HepG2 (cell line): ENCODE data around the gene LDLRAP1. TPM values are rescaled to one million over a fixed set of nuclear protein-coding genes. Genes with fewer than 3 reads are reported as not detected.

ENCODE experiments used
- AKNA ChIP-seq: sonication (generic); formaldehyde crosslinking; IDR thresholded peaks from 2 replicates; pipeline ENCODE4 v1.4.0; 2020; ENCODE audit warnings: missing genetic modification reagents, borderline replicate concordance
- ESRRA ChIP-seq: sonication (generic); formaldehyde crosslinking; IDR thresholded peaks from 2 replicates; pipeline ENCODE4 v1.5.1; 2020; ENCODE audit warnings: mild to moderate bottlenecking, low read depth, missing genetic modification reagents
- GTF2F1 ChIP-seq: fragments of 150-350 bp; IDR thresholded peaks from 2 replicates; pipeline ENCODE4 v1.6.1; 2014; ENCODE audit warnings: low read length
- HNF1A ChIP-seq, 2 experiments: sonication (generic) in 1 of 2; formaldehyde crosslinking in 1 of 2; IDR thresholded peaks; 2 replicates each; pipeline versions ENCODE4 v1.4.0 to v1.6.1; 2016 to 2020; ENCODE audit warnings: borderline replicate concordance in 1 of 2, low read depth in 1 of 2, mild to moderate bottlenecking in 1 of 2, missing genetic modification reagents in 1 of 2
- KDM3A ChIP-seq: IDR thresholded peaks from 2 replicates; pipeline ENCODE4 v1.6.1; 2018; ENCODE audit warnings: low read depth, missing compliant biosample characterization
- KDM4B ChIP-seq: sonication (generic); formaldehyde crosslinking; IDR thresholded peaks from 2 replicates; pipeline ENCODE4 v1.4.0; 2020; ENCODE audit warnings: missing genetic modification reagents
- KLF16 ChIP-seq, 2 experiments: sonication (generic) in 1 of 2; formaldehyde crosslinking in 1 of 2; IDR thresholded peaks; 2 replicates each; pipeline versions ENCODE4 v1.6.1 to v1.8.0; 2016 to 2023; ENCODE audit warnings: missing genetic modification reagents in 2 of 2, missing compliant biosample characterization in 1 of 2
- PHF5A ChIP-seq: IDR thresholded peaks from one replicate; pipeline ENCODE4 v1.6.1; 2018; ENCODE audit warnings: low read depth, missing genetic modification reagents; ENCODE audit not compliant: unreplicated experiment
- SP4 ChIP-seq: sonication (generic); formaldehyde crosslinking; IDR thresholded peaks from 2 replicates; pipeline ENCODE4 v1.8.1; 2023; ENCODE audit warnings: mild to moderate bottlenecking, missing genetic modification reagents
- TMF1 ChIP-seq: sonication (generic); formaldehyde crosslinking; IDR thresholded peaks from 2 replicates; pipeline ENCODE4 v1.8.1; 2022; ENCODE audit warnings: low read depth, missing genetic modification reagents
- ZBTB46 ChIP-seq: sonication (generic); formaldehyde crosslinking; IDR thresholded peaks from 2 replicates; pipeline ENCODE4 v1.4.0; 2020; ENCODE audit warnings: mild to moderate bottlenecking, missing genetic modification reagents, borderline replicate concordance
- ZFP36L2 ChIP-seq: sonication (generic); formaldehyde crosslinking; IDR thresholded peaks from 2 replicates; pipeline ENCODE4 v1.4.0; 2020; ENCODE audit warnings: missing genetic modification reagents
- ZNF17 ChIP-seq: sonication (generic); formaldehyde crosslinking; IDR thresholded peaks from 2 replicates; pipeline ENCODE4 v1.5.0; 2020; ENCODE audit warnings: mild to moderate bottlenecking, missing genetic modification reagents
- ZNF264 ChIP-seq: sonication (generic); formaldehyde crosslinking; IDR thresholded peaks from 2 replicates; pipeline ENCODE4 v1.4.0; 2020; ENCODE audit warnings: missing genetic modification reagents
- ZNF383 ChIP-seq: sonication (generic); formaldehyde crosslinking; IDR thresholded peaks from 2 replicates; pipeline ENCODE4 v1.4.0; 2020; ENCODE audit warnings: missing genetic modification reagents, mild to moderate bottlenecking, borderline replicate concordance
- ZNF704 ChIP-seq: sonication (generic); formaldehyde crosslinking; IDR thresholded peaks from 2 replicates; pipeline ENCODE4 v1.8.1; 2023; ENCODE audit warnings: mild to moderate bottlenecking, inconsistent platforms, moderate library complexity, missing genetic modification reagents, borderline replicate concordance
- ZNF788 ChIP-seq: sonication (generic); formaldehyde crosslinking; IDR thresholded peaks from 2 replicates; pipeline ENCODE4 v1.5.0; 2020; ENCODE audit warnings: mild to moderate bottlenecking, missing genetic modification reagents, borderline replicate concordance
- polyA plus RNA-seq, 8 experiments: library from polyadenylated mRNA; depleted of rRNA in 3 of 8; stranded (reverse) in 7 of 8; unstranded in 1 of 8; fragments of >200 nt; fragmentation: Illumina TruSeq in 4 of 8; extraction: Trizol in 4 of 8; gene quantifications; 2 replicates each; pipeline versions ENCODE4 v1.2.1 to v1.2.3, GENCODE V29; 2011 to 2016; ENCODE audit warnings: low read depth in 4 of 8, missing spikeins in 1 of 8, mixed read lengths in 1 of 8; ENCODE audit not compliant: insufficient read depth in 1 of 8
- total RNA-seq, 5 experiments: library from RNA; depleted of rRNA; stranded (reverse); fragments of >200 nt; fragmentation: Illumina TruSeq; extraction: Trizol; gene quantifications; 2 replicates each; pipeline ENCODE4 v1.2.3, GENCODE V29; 2016; ENCODE audit warnings: low read depth in 1 of 5

Gene LDLRAP1
- total and polyA plus RNA-seq, 2 of the 13 experiments (the other 11 are each of a cell fraction or from before 2014, with no cell fraction given), result 7.2 to 12.1 TPM

GRCh38 chr1:25550683-25551310, 7.4 kb downstream of the LDLRAP1 start (continued):
- no peak for TF ChIP-seq TMF1 (CRISPR knock-in tag)
- peak; percentile 64; the same call in 1 of the 2 replicates for TF ChIP-seq ESRRA (CRISPR knock-in tag)
- TF ChIP-seq GTF2F1, result no peak
- no peak for TF ChIP-seq HNF1A (IDR thresholded peaks at IDR 0.05; ENCODE audit: low read depth)
- TF ChIP-seq HNF1A (CRISPR knock-in tag; IDR thresholded peaks at IDR 0.05; ENCODE audit: borderline replicate concordance), result no peak
- no peak for TF ChIP-seq ZNF17 (CRISPR knock-in tag)
- peak; percentile 74 for TF ChIP-seq PHF5A (CRISPR knock-in tag)
- peak; percentile 38; the same call in 1 of the 2 replicates for TF ChIP-seq ZNF788 (CRISPR knock-in tag)
- no peak for TF ChIP-seq ZNF264 (CRISPR knock-in tag)
- no peak for TF ChIP-seq AKNA (CRISPR knock-in tag)
- no peak for TF ChIP-seq ZFP36L2
- TF ChIP-seq ZBTB46 (CRISPR knock-in tag), result no peak
- no peak for TF ChIP-seq KLF16 (CRISPR knock-in tag; IDR thresholded peaks at IDR 0.05)
- no peak for TF ChIP-seq KDM4B (CRISPR knock-in tag)
- no peak for TF ChIP-seq SP4 (CRISPR knock-in tag)
- no peak for TF ChIP-seq ZNF704 (CRISPR knock-in tag)
- TF ChIP-seq ZNF383, result no peak
- TF ChIP-seq KDM3A (CRISPR knock-in tag), result no peak
